Neural cell (in vitro differentiated cells): ENCODE measurements around the gene NUP210L. TPM values are rescaled to one million over a fixed set of nuclear protein-coding genes. Genes with fewer than 3 reads are reported as not detected.
A peak's percentile ranks its signal among the peaks of the same experiment; 100 is the strongest.

Experiments
- H2AFZ ChIP-seq: fragments of 200-600, 300-800 bp; sonication (generic), shearing (Covaris generic); 2 replicates; pipeline ENCODE4 v1.6.0; 2014; ENCODE audit warnings: low read depth, mild to moderate bottlenecking, antibody characterized with exemption, low read length, moderate library complexity
- H3F3A ChIP-seq: fragments of 200-600 bp; shearing (Covaris generic); 2 replicates; pipeline ENCODE4 v1.6.1; 2016; ENCODE audit warnings: mild to moderate bottlenecking, moderate library complexity, mixed read lengths, antibody characterized with exemption, low read length; ENCODE audit not compliant: insufficient read depth, poor library complexity, severe bottlenecking
- H3K27ac ChIP-seq: fragments of 200-600, 300-800 bp; sonication (generic), shearing (Covaris generic); 2 replicates; pipeline ENCODE4 v1.5.1; 2014; ENCODE audit warnings: mild to moderate bottlenecking, low read length, moderate library complexity
- H3K27me3 ChIP-seq: fragments of 300-800, 200-600 bp; sonication (generic), shearing (Covaris generic); 2 replicates; pipeline ENCODE4 v1.6.0; 2014; ENCODE audit warnings: mild to moderate bottlenecking, low read depth, low read length, moderate library complexity; ENCODE audit not compliant: insufficient read depth
- H3K36me3 ChIP-seq: fragments of 300-800, 200-600 bp; sonication (generic), shearing (Covaris generic); 2 replicates; pipeline ENCODE4 v1.5.1; 2014; ENCODE audit warnings: mild to moderate bottlenecking, antibody characterized with exemption, low read length, moderate library complexity; ENCODE audit not compliant: insufficient read depth
- H3K4me2 ChIP-seq: fragments of 300-800, 200-600 bp; sonication (generic), shearing (Covaris generic); 2 replicates; pipeline ENCODE4 v1.6.0; 2014; ENCODE audit warnings: mild to moderate bottlenecking, low read length
- H3K4me3 ChIP-seq: fragments of 300-800, 200-600 bp; sonication (generic), shearing (Covaris generic); 2 replicates; pipeline ENCODE4 v1.5.1; 2014; ENCODE audit warnings: mild to moderate bottlenecking, low read length, moderate library complexity
- H3K79me2 ChIP-seq: fragments of 200-600 bp; shearing (Covaris generic); replicated peaks from 2 replicates; pipeline ENCODE4 v1.6.0; 2014; ENCODE audit warnings: mild to moderate bottlenecking, low read length, moderate library complexity; ENCODE audit not compliant: insufficient read depth
- H3K9ac ChIP-seq: fragments of 300-800, 200-600 bp; sonication (generic), shearing (Covaris generic); 2 replicates; pipeline ENCODE4 v1.6.1; 2016; ENCODE audit warnings: mild to moderate bottlenecking, low read length, mixed read lengths
- H3K9me2 ChIP-seq: fragments of 200-600 bp; shearing (Covaris generic); 2 replicates; pipeline ENCODE4 v1.6.1; 2016; ENCODE audit warnings: mild to moderate bottlenecking, low read length, mixed read lengths; ENCODE audit not compliant: insufficient read depth
- H3K9me3 ChIP-seq: fragments of 200-600, 300-800 bp; sonication (generic), shearing (Covaris generic); 2 replicates; pipeline ENCODE4 v1.6.1; 2016; ENCODE audit warnings: mild to moderate bottlenecking, mixed run types, low read length, moderate library complexity, mixed read lengths
- H4K20me1 ChIP-seq: fragments of 200-600 bp; shearing (Covaris generic); 2 replicates; pipeline ENCODE4 v1.6.1; 2016; ENCODE audit warnings: mild to moderate bottlenecking, mixed run types; ENCODE audit not compliant: insufficient read depth
- EP300 ChIP-seq: fragments of 450-650 bp; conservative IDR thresholded peaks from 2 replicates; pipeline ENCODE4 v1.6.1; 2014; ENCODE audit warnings: antibody characterized with exemption, mild to moderate bottlenecking, moderate library complexity; ENCODE audit not compliant: poor library complexity, severe bottlenecking
- EZH2 ChIP-seq: fragments of 200-600, 300-800 bp; shearing (Covaris generic), sonication (generic); IDR thresholded peaks from 2 replicates; pipeline ENCODE4 v1.6.1; 2014; ENCODE audit warnings: antibody characterized with exemption, low read length, borderline replicate concordance, mild to moderate bottlenecking; ENCODE audit not compliant: insufficient read depth, poor library complexity, severe bottlenecking
- MXI1 ChIP-seq: fragments of 450-650 bp; conservative IDR thresholded peaks from 2 replicates; pipeline ENCODE4 v1.6.1; 2014; ENCODE audit warnings: antibody characterized with exemption, mild to moderate bottlenecking; ENCODE audit not compliant: poor library complexity, severe bottlenecking
- POLR2AphosphoS5 ChIP-seq: IDR thresholded peaks from 2 replicates; pipeline ENCODE4 v1.6.1; 2012
- RAD21 ChIP-seq: fragments of 450-650 bp; conservative IDR thresholded peaks from 2 replicates; pipeline ENCODE4 v1.6.1; 2014; ENCODE audit warnings: antibody characterized with exemption, mild to moderate bottlenecking, moderate library complexity
- SMC3 ChIP-seq: fragments of 450-650 bp; conservative IDR thresholded peaks from 2 replicates; pipeline ENCODE4 v1.6.1; 2014; ENCODE audit warnings: antibody characterized with exemption, mild to moderate bottlenecking, moderate library complexity; ENCODE audit not compliant: poor library complexity
- TAF1 ChIP-seq: IDR thresholded peaks from 2 replicates; pipeline ENCODE4 v1.6.1; 2012; ENCODE audit warnings: low read depth
- polyA plus RNA-seq: library from polyadenylated mRNA; depleted of rRNA; stranded (reverse); fragments of >200 nt; gene quantifications from 2 replicates; pipeline ENCODE4 v1.2.3, GENCODE V29; 2014
- TF ChIP-seq, protein P1 (sequence below): fragments of 450-650 bp; IDR thresholded peaks from 2 replicates; pipeline ENCODE4 v1.5.1; 2014; ENCODE audit warnings: antibody characterized with exemption, mild to moderate bottlenecking, moderate library complexity; ENCODE audit not compliant: poor library complexity, severe bottlenecking
- TF ChIP-seq, protein P2 (sequence below): IDR thresholded peaks from 2 replicates; pipeline ENCODE4 v1.6.1; 2012; ENCODE audit warnings: borderline replicate concordance

NUP210L gene
- polyA plus RNA-seq, 1 donor from 2014 or later = 0.09 TPM

DNA sequence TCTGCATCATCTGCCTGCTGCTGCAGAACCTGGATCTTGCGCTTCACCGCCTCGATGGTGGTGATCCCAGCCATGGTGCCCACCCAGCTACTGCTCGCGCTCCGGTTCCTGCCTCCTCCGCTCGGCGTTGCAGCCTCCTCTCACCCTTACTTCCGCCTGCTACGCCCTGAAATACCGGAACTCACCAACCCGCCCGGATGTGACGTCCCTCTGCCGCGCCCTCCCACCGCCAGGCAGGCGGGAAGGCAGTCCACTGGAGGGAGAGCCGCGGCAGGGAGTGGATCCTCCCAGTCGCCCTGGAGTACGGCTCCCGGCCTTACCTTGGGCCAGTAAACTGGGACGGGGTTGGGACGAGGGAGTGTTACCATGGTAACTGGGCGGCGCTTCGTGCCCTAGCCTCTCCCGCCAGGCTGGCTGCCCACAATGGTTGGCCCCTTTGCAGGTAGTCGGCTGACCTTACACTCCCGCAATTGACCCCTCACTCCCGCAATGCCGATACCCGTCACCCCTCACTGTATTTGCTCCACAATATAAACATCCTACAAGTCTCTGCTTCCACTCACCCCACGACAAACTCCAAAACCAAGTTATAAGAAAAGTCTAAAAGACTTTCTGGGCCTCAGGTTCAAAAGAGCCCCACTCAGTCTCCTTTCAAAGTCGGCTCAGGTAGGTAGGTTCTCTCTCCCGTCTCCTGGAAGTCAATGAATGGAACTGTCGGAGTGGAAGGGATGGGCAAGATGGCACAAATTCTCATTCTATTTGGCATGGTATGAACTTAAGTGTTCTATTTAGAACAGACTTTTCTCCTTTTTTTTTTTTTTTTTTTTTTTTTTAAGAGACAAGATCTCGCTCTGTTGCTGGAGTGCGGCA, 28.4 kb upstream of the NUP210L start:
- H3K9me2 ChIP-seq = no peaks in the 10 kb centered on the region

DNA sequence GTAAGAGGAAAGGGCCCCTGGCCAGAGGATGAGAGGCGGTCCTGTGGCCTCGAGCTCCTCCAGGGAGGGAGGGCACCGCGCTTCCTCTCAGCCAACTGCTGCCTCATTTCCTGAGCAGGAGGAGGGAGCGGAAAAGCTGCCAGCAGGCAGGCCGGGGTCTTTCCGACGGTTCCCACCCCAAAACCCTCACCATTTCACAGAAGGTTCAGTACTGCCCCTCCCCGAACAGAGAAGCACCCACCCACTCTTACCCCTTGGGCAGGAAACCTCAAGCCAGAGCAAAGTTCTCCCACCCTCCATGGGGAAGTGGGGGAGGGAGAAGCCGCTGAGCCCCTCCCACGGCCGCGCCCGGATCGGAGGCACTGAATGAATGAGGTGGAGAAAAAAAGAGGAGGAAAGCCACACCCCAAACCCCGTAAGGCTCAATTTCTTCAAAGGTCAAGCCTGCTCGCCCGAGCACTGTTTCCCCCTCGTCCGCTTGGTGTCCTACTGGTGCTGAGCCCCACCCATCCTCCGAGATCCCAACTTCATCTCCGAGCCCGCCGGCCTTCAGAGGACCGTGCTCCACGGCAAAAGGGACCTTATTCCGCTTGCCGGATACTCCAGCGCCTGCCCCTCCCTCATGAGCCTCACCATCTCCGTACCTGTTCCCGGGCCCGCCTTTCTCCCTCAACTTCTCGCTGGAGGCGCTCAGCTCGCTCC, 27.6 kb upstream of the NUP210L start:
- Histone ChIP-seq H3K4me3 (peak overlapping the region; percentile 98), H2AFZ (peak overlapping the region; percentile 56), H3K4me2 (peak overlapping the region; percentile 82), H3K36me3 (no peaks in the 10 kb centered on the region), H3K79me2 (peaks cover 52% of the 10 kb centered on the region), H3F3A (no peaks in the 10 kb centered on the region), H3K9me3 (no peaks in the 10 kb centered on the region), H4K20me1 (no peaks in the 10 kb centered on the region), H3K27me3 (no peaks in the 10 kb centered on the region), H3K9ac (peak overlapping the region; percentile 90), H3K27ac (peak overlapping the region; percentile 90), H3K9me2 (no peaks in the 10 kb centered on the region)
- no peak for TF ChIP-seq TAF1
- TF ChIP-seq, protein P1, sequence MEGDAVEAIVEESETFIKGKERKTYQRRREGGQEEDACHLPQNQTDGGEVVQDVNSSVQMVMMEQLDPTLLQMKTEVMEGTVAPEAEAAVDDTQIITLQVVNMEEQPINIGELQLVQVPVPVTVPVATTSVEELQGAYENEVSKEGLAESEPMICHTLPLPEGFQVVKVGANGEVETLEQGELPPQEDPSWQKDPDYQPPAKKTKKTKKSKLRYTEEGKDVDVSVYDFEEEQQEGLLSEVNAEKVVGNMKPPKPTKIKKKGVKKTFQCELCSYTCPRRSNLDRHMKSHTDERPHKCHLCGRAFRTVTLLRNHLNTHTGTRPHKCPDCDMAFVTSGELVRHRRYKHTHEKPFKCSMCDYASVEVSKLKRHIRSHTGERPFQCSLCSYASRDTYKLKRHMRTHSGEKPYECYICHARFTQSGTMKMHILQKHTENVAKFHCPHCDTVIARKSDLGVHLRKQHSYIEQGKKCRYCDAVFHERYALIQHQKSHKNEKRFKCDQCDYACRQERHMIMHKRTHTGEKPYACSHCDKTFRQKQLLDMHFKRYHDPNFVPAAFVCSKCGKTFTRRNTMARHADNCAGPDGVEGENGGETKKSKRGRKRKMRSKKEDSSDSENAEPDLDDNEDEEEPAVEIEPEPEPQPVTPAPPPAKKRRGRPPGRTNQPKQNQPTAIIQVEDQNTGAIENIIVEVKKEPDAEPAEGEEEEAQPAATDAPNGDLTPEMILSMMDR = no peak

More for the DNA sequence above, 28.4 kb upstream of the NUP210L start:
- Histone ChIP-seq H3K27ac (peak overlapping the region; percentile 90), H3F3A (no peaks in the 10 kb centered on the region), H3K9me3 (no peaks in the 10 kb centered on the region), H2AFZ (peak overlapping the region; percentile 93), H3K4me2 (peak overlapping the region; percentile 86), H3K4me3 (peak overlapping the region; percentile 98), H3K9ac (peak overlapping the region; percentile 90), H4K20me1 (no peaks in the 10 kb centered on the region), H3K36me3 (no peaks in the 10 kb centered on the region), H3K27me3 (no peaks in the 10 kb centered on the region), H3K79me2 (peaks cover 44% of the 10 kb centered on the region)
- TF ChIP-seq SMC3 (peak; percentile 42), MXI1 (peak; percentile 86), POLR2AphosphoS5 (peak; percentile 97), RAD21 (peak; percentile 37), EZH2 (no peak), EP300 (peak; percentile 48), TAF1 (peak; percentile 96)
- TF ChIP-seq, protein P2, sequence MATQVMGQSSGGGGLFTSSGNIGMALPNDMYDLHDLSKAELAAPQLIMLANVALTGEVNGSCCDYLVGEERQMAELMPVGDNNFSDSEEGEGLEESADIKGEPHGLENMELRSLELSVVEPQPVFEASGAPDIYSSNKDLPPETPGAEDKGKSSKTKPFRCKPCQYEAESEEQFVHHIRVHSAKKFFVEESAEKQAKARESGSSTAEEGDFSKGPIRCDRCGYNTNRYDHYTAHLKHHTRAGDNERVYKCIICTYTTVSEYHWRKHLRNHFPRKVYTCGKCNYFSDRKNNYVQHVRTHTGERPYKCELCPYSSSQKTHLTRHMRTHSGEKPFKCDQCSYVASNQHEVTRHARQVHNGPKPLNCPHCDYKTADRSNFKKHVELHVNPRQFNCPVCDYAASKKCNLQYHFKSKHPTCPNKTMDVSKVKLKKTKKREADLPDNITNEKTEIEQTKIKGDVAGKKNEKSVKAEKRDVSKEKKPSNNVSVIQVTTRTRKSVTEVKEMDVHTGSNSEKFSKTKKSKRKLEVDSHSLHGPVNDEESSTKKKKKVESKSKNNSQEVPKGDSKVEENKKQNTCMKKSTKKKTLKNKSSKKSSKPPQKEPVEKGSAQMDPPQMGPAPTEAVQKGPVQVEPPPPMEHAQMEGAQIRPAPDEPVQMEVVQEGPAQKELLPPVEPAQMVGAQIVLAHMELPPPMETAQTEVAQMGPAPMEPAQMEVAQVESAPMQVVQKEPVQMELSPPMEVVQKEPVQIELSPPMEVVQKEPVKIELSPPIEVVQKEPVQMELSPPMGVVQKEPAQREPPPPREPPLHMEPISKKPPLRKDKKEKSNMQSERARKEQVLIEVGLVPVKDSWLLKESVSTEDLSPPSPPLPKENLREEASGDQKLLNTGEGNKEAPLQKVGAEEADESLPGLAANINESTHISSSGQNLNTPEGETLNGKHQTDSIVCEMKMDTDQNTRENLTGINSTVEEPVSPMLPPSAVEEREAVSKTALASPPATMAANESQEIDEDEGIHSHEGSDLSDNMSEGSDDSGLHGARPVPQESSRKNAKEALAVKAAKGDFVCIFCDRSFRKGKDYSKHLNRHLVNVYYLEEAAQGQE = peak; percentile 87
- TF ChIP-seq, protein P1 = peak; percentile 44
